Measurements from ENCODE around the gene KMO. TPM values are rescaled to one million over a fixed set of nuclear protein-coding genes. Genes with fewer than 3 reads are reported as not detected.

KMO gene
- total RNA-seq, 2 donors from 2014 or later = 0.35 to 0.37 TPM

GRCh38 chr1:241638099-241638682 is 106.0 kb downstream of the KMO start:
- Histone ChIP-seq H3K4me3 (no peak overlapping the region), H3K9me3 (no peaks in the 10 kb centered on the region), H3K27me3 (no peaks in the 10 kb centered on the region), H3K4me1 (peaks cover 0 to 10% of the 10 kb centered on the region in 2 donors), H3K36me3 (no peaks in the 10 kb centered on the region), H3K27ac (no peak overlapping the region)
- no peak for DNase-seq (ENCODE audit: low spot score)
- no peak for TF ChIP-seq CTCF (IDR thresholded peaks at IDR 0.05)

GRCh38 chr1:241638909-241639622 is 106.9 kb downstream of the KMO start:
- Histone ChIP-seq H3K4me3 (peak overlapping the region; percentile 87), H3K27me3 (no peaks in the 10 kb centered on the region), H3K9me3 (no peaks in the 10 kb centered on the region), H3K36me3 (no peaks in the 10 kb centered on the region), H3K27ac (peak overlapping the region in 1 of 2 donors; percentile 79), H3K4me1 (peaks cover 0 to 10% of the 10 kb centered on the region in 2 donors)
- no peak for TF ChIP-seq CTCF (IDR thresholded peaks at IDR 0.05)
- DNase-seq (ENCODE audit: low spot score) = no peak

- Histone ChIP-seq H3K27me3 (no peaks in the 10 kb centered on the region), H3K9me3 (no peaks in the 10 kb centered on the region), H3K27ac (peak overlapping the region; percentile 79 to 82), H3K4me3 (peak overlapping the region; percentile 87), H3K36me3 (no peaks in the 10 kb centered on the region), H3K4me1 (peaks cover 0 to 10% of the 10 kb centered on the region in 2 donors)
- no peak for TF ChIP-seq CTCF (IDR thresholded peaks at IDR 0.05)
- no peak for DNase-seq (ENCODE audit: low spot score)
Measured at GRCh38 chr1:241639623-241640148, 107.5 kb downstream of the KMO start.

- Histone ChIP-seq H3K9me3 (no peaks in the 10 kb centered on the region), H3K36me3 (no peaks in the 10 kb centered on the region), H3K27ac (peak within 1 kb of the TSS; percentile 79 to 82), H3K4me1 (peaks cover 0 to 10% of the 10 kb centered on the region in 2 donors), H3K4me3 (peak within 1 kb of the TSS; percentile 87), H3K27me3 (no peaks in the 10 kb centered on the region)
- peak; percentile 86 for DNase-seq (ENCODE audit: low spot score)
- TF ChIP-seq CTCF (IDR thresholded peaks at IDR 0.05) = no peak
Measured at GRCh38 chr1:241640149-241640866, 108.1 kb downstream of the KMO start, which contains the start of the genes CHML and OPN3. CHML (minus strand) TSS chr1:241640369; CDS start chr1:241635766, 4,603 bp downstream. OPN3 (minus strand) TSS chr1:241640369; CDS start chr1:241640254, 115 bp downstream.

GRCh38 chr1:241640867-241641622 is 108.9 kb downstream of the KMO start:
- Histone ChIP-seq H3K27me3 (no peaks in the 10 kb centered on the region), H3K27ac (peak overlapping the region; percentile 55 to 68), H3K4me3 (peak overlapping the region in 1 of 2 donors; percentile 87), H3K9me3 (no peaks in the 10 kb centered on the region), H3K4me1 (peaks cover 0 to 10% of the 10 kb centered on the region in 2 donors), H3K36me3 (no peaks in the 10 kb centered on the region)
- DNase-seq (ENCODE audit: low spot score) = no peak
- no peak for TF ChIP-seq CTCF (IDR thresholded peaks at IDR 0.05)

All from right atrium auricular region (tissue), 2 donors.